Aorta (tissue), 5 donors: Measurements from ENCODE around the gene PDK2. TPM values are rescaled to one million over a fixed set of nuclear protein-coding genes. Genes with fewer than 3 reads are reported as not detected.

Experiments
- ATAC-seq: fragments of 200-7000 bp; cut with Tn5 transposase; one replicate; pipeline ENCODE4 v1.9.1; 2022; ENCODE audit warnings: moderate library complexity; ENCODE audit not compliant: low FRiP score
- DNase-seq, 2 donors: peaks; one replicate each; pipeline ENCODE4 v3.0.0-alpha.2; 2020
- H3K27ac ChIP-seq, 2 donors: one replicate each; pipeline ENCODE4 v1.5.1; 2013; ENCODE audit warnings: low read length in 2 of 2, mild to moderate bottlenecking in 2 of 2, moderate library complexity in 2 of 2, control low read depth in 1 of 2, inconsistent platforms in 1 of 2, low read depth in 1 of 2
- H3K27me3 ChIP-seq, 2 donors: one replicate each; pipeline ENCODE4 v1.6.1; 2013; ENCODE audit warnings: control low read depth in 1 of 2, low read length in 1 of 2, mild to moderate bottlenecking in 1 of 2, moderate library complexity in 1 of 2; ENCODE audit not compliant: insufficient read depth in 2 of 2, control insufficient read depth in 1 of 2
- H3K36me3 ChIP-seq, 2 donors: one replicate each; pipeline ENCODE4 v1.6.1; 2013; ENCODE audit warnings: control low read depth in 1 of 2, low read length in 1 of 2, mild to moderate bottlenecking in 1 of 2; ENCODE audit not compliant: insufficient read depth in 2 of 2, control insufficient read depth in 1 of 2
- H3K4me1 ChIP-seq, 2 donors: one replicate each; pipeline ENCODE4 v1.6.1; 2013; ENCODE audit warnings: low read length in 2 of 2, control low read depth in 1 of 2, mild to moderate bottlenecking in 1 of 2, moderate library complexity in 1 of 2; ENCODE audit not compliant: insufficient read depth in 2 of 2, control insufficient read depth in 1 of 2
- H3K4me3 ChIP-seq, 2 donors: one replicate each; pipeline ENCODE4 v1.5.1; 2013; ENCODE audit warnings: low read length in 2 of 2, control low read depth in 1 of 2, mild to moderate bottlenecking in 1 of 2
- H3K9me3 ChIP-seq: one replicate; pipeline ENCODE4 v1.6.1; 2013; ENCODE audit warnings: mild to moderate bottlenecking, low read length; ENCODE audit not compliant: control insufficient read depth
- WGBS, 2 donors: extraction: QIAGEN DNeasy Blood & Tissue Kit; methylation state at CpG; one replicate each; pipeline ENCODE4 v1.1.7; 2013; 5-methylcytosine and 5-hydroxymethylcytosine counted together
- intact Hi-C, 2 donors: fragments of 100-400 bp; cut with DNase I; formaldehyde crosslinking; loops; one replicate each; pipeline versions ENCODE4 v1.14.2 to v1.15.0; 2022
- polyA plus RNA-seq, 2 donors: library from polyadenylated mRNA; stranded (reverse); fragments of 200-250 nt; gene quantifications; one replicate each; pipeline ENCODE4 v1.2.3, GENCODE V29; 2013
- total RNA-seq, 2 donors: library from RNA; stranded (reverse); fragmentation: NEBNext Ultra II Directional; extraction: Animal tissue kit (Norgen Biotek cat#: 25700); gene quantifications; one replicate each; pipeline ENCODE4 v1.2.1, GENCODE V29; 2021
- donor health status: healthy with polysubstance abuse.
- donor health status: Bipolar disorder and iron deficiency.
- donor health status: DM: no; HTN: no; CAD: no.
- donor health status: DM: no; HTN: no; CAD: no.
- donor health status: DM: yes; HTN: yes; CAD: no.

PDK2 gene
- total and polyA plus RNA-seq, 4 donors = 15.0 to 45.8 (median 41.1) TPM

- intact Hi-C loops = no loop called here
- Histone ChIP-seq H3K36me3 (no peaks in the 10 kb centered on the region), H3K4me3 (no peak overlapping the region), H3K27me3 (no peaks in the 10 kb centered on the region), H3K9me3 (no peaks in the 10 kb centered on the region), H3K27ac (no peak overlapping the region), H3K4me1 (no peaks in the 10 kb centered on the region)
- ATAC-seq (no peak), DNase-seq (no peak)
- WGBS, 2 donors = 92 to 95% methylated on average over 12 of the region's 12 CpGs
Measured at GRCh38 chr17:50050431-50051032, 44.6 kb upstream of the PDK2 start.

- no peak for ATAC-seq
Measured at GRCh38 chr17:50051082-50051576, 44.0 kb upstream of the PDK2 start.

GRCh38 chr17:50051606-50052005, 43.5 kb upstream of the PDK2 start:
- intact Hi-C loops = no loop called here
- Histone ChIP-seq H3K9me3 (no peaks in the 10 kb centered on the region), H3K4me1 (no peaks in the 10 kb centered on the region), H3K36me3 (no peaks in the 10 kb centered on the region), H3K27me3 (no peaks in the 10 kb centered on the region), H3K27ac (no peak overlapping the region), H3K4me3 (no peak overlapping the region)
- 70 to 80% methylated on average over 2 of the region's 2 CpGs for WGBS, 2 donors
- no peak for ATAC-seq
- DNase-seq = no peak

More at GRCh38 chr17:50051082-50051576, 44.0 kb upstream of the PDK2 start:
- Histone ChIP-seq H3K4me3 (no peak overlapping the region), H3K9me3 (no peaks in the 10 kb centered on the region), H3K27ac (no peak overlapping the region), H3K4me1 (no peaks in the 10 kb centered on the region), H3K36me3 (no peaks in the 10 kb centered on the region), H3K27me3 (no peaks in the 10 kb centered on the region)
- DNase-seq = no peak
- WGBS, 2 donors = 81 to 86% methylated on average over 4 of the region's 4 CpGs
- intact Hi-C loops = no loop called here

- Histone ChIP-seq H3K4me3 (no peak overlapping the region), H3K27ac (no peak overlapping the region), H3K27me3 (no peaks in the 10 kb centered on the region), H3K9me3 (no peaks in the 10 kb centered on the region), H3K4me1 (no peaks in the 10 kb centered on the region), H3K36me3 (no peaks in the 10 kb centered on the region)
- 95% methylated on average over 6 of the region's 6 CpGs for WGBS, 2 donors
- ATAC-seq (no peak), DNase-seq (no peak)
- intact Hi-C loops = no loop called here
Measured at GRCh38 chr17:50052241-50052796, 42.8 kb upstream of the PDK2 start.

- H3K27me3 ChIP-seq = no peaks in the 10 kb centered on the region
- peaks cover 0 to under 1% of the 10 kb centered on the region in 2 donors for H3K4me1 ChIP-seq
- no peak overlapping the region for H3K4me3 ChIP-seq
- no peaks in the 10 kb centered on the region for H3K36me3 ChIP-seq
- peak overlapping the region in 1 of 2 donors; percentile 14 for H3K27ac ChIP-seq
- DNase-seq = peak in 1 of 2 donors; percentile 76
- intact Hi-C loops = no loop called here
- WGBS, 2 donors = 69 to 71% methylated on average over 7 of the region's 7 CpGs
- no peak for ATAC-seq
- H3K9me3 ChIP-seq = no peaks in the 10 kb centered on the region
Measured at GRCh38 chr17:50052822-50053653, 42.1 kb upstream of the PDK2 start.

GRCh38 chr17:50053654-50053960, 41.5 kb upstream of the PDK2 start:
- intact Hi-C loops = no loop called here
- Histone ChIP-seq H3K27ac (peak overlapping the region in 1 of 2 donors; percentile 14), H3K4me3 (no peak overlapping the region), H3K9me3 (no peaks in the 10 kb centered on the region), H3K36me3 (no peaks in the 10 kb centered on the region), H3K4me1 (peaks cover 3% of the 10 kb centered on the region in 2 donors), H3K27me3 (no peaks in the 10 kb centered on the region)
- DNase-seq (no peak), ATAC-seq (no peak)
- WGBS, 2 donors = 77 to 81% methylated on average over 3 of the region's 3 CpGs

GRCh38 chr17:50055055-50055425, 40.1 kb upstream of the PDK2 start:
- no peaks in the 10 kb centered on the region for H3K9me3 ChIP-seq
- H3K4me3 ChIP-seq = peak overlapping the region; percentile 28 to 76
- H3K4me1 ChIP-seq = peaks cover 3 to 10% of the 10 kb centered on the region in 2 donors
- H3K27ac ChIP-seq = peak overlapping the region; percentile 18 to 95
- no peaks in the 10 kb centered on the region for H3K36me3 ChIP-seq
- WGBS, 2 donors = 3 to 8% methylated on average over 14 of the region's 14 CpGs
- no peak for DNase-seq
- intact Hi-C loops = loop anchor here in 1 of 2 donors (2.0 kb wide), 1 partner anchor 24 kb away; no protein-coding TSS in a partner anchor
- no peaks in the 10 kb centered on the region for H3K27me3 ChIP-seq
- ATAC-seq = no peak

GRCh38 chr17:50055426-50056216, 39.5 kb upstream of the PDK2 start, which contains the start of gene ITGA3:
TSS of gene ITGA3 (plus strand) at chr17:50056110. CDS start at chr17:50056440, 330 bp downstream.
- peak; percentile 90 to 94 for DNase-seq

More at GRCh38 chr17:50055426-50056216, 39.5 kb upstream of the PDK2 start, which contains the start of gene ITGA3:
- Histone ChIP-seq H3K27ac (peak within 1 kb of the TSS; percentile 74 to 95), H3K4me1 (peaks cover 6 to 10% of the 10 kb centered on the region in 2 donors), H3K36me3 (no peaks in the 10 kb centered on the region), H3K4me3 (peak within 1 kb of the TSS; percentile 74 to 76), H3K27me3 (no peaks in the 10 kb centered on the region), H3K9me3 (no peaks in the 10 kb centered on the region)
- ATAC-seq = peak; percentile 74
- intact Hi-C loops = loop anchor here (2.0 kb wide), 2 partner anchors 25 to 29 kb away; no protein-coding TSS in a partner anchor
- WGBS, 2 donors = 1% methylated on average over 55 to 65 of the region's 65 CpGs
